CD14-positive monocyte (primary cell): ENCODE results near the gene DHCR7. TPM values are rescaled to one million over a fixed set of nuclear protein-coding genes. Genes with fewer than 3 reads are reported as not detected.
"Not testable (repeated sequence)": the region's sequence is repeated elsewhere in the genome, so short reads cannot be mapped to it uniquely, and the experiment has no call there.

Experiments used
- DNase-seq, 3 donors: peaks; one replicate each; pipeline ENCODE4 v3.0.0-alpha.2; 2011 to 2022
- H2AFZ ChIP-seq: 2 replicates; pipeline ENCODE4 v1.6.0; 2012; ENCODE audit warnings: mild to moderate bottlenecking, low read depth, low read length, inconsistent platforms; ENCODE audit not compliant: insufficient read depth, poor library complexity, severe bottlenecking
- H3K27ac ChIP-seq, 2 donors: 1 replicate in 1 of 2; 2 replicates in 1 of 2; pipeline ENCODE4 v1.5.1; 2012 to 2013; ENCODE audit warnings: low read length in 2 of 2, control low read depth in 1 of 2, inconsistent platforms in 1 of 2, low read depth in 1 of 2, mild to moderate bottlenecking in 1 of 2
- H3K27me3 ChIP-seq, 2 donors: one replicate each; pipeline versions ENCODE4 v1.6.0 to v1.6.1; 2011 to 2013; ENCODE audit warnings: low read length in 2 of 2; ENCODE audit not compliant: control insufficient read depth in 2 of 2, insufficient read depth in 2 of 2
- H3K36me3 ChIP-seq, 2 donors: replicated peaks in 1 of 2; 1 replicate in 1 of 2; 2 replicates in 1 of 2; pipeline versions ENCODE4 v1.5.1 to v1.6.1; 2012 to 2013; ENCODE audit warnings: low read length in 2 of 2, control low read depth in 1 of 2, inconsistent platforms in 1 of 2, mild to moderate bottlenecking in 1 of 2; ENCODE audit not compliant: insufficient read depth in 2 of 2, control insufficient read depth in 1 of 2
- H3K4me1 ChIP-seq, 2 donors: 1 replicate in 1 of 2; 2 replicates in 1 of 2; pipeline versions ENCODE4 v1.5.1 to v1.6.1; 2012 to 2013; ENCODE audit warnings: low read length in 2 of 2, control low read depth in 1 of 2, inconsistent platforms in 1 of 2, mild to moderate bottlenecking in 1 of 2, moderate library complexity in 1 of 2; ENCODE audit not compliant: insufficient read depth in 2 of 2, control insufficient read depth in 1 of 2
- H3K4me2 ChIP-seq: replicated peaks from 2 replicates; pipeline ENCODE3; 2012; ENCODE audit warnings: low read length, moderate library complexity, mild to moderate bottlenecking; ENCODE audit not compliant: poor library complexity, severe bottlenecking; ENCODE audit errors: extremely low read depth
- H3K4me3 ChIP-seq, 3 experiments: fragments of 200-600 bp in 1 of 3; sonication (generic) in 1 of 3; replicated peaks in 1 of 3; 1 replicate in 2 of 3; 2 replicates in 1 of 3; pipeline ENCODE4 v1.5.1; 2011 to 2013; ENCODE audit warnings: low read length in 3 of 3, mild to moderate bottlenecking in 3 of 3, control low read depth in 2 of 3, low read depth in 2 of 3, inconsistent platforms in 1 of 3, moderate library complexity in 1 of 3
- H3K79me2 ChIP-seq: 2 replicates; pipeline ENCODE4 v1.6.0; 2012; ENCODE audit warnings: mild to moderate bottlenecking, control low read depth, inconsistent platforms, low read length, moderate library complexity; ENCODE audit not compliant: insufficient read depth
- H3K9ac ChIP-seq: 2 replicates; pipeline ENCODE4 v1.6.0; 2017; ENCODE audit warnings: low read length, mild to moderate bottlenecking; ENCODE audit not compliant: insufficient read depth, poor library complexity, severe bottlenecking
- H3K9me3 ChIP-seq, 2 donors: replicated peaks in 1 of 2; 1 replicate in 1 of 2; 2 replicates in 1 of 2; pipeline versions ENCODE4 v1.5.1 to v1.6.1; 2012 to 2013; ENCODE audit warnings: low read length in 2 of 2, control low read depth in 1 of 2; ENCODE audit not compliant: control insufficient read depth in 1 of 2, insufficient read depth in 1 of 2
- H4K20me1 ChIP-seq: 2 replicates; pipeline ENCODE4 v1.6.0; 2012; ENCODE audit warnings: mild to moderate bottlenecking, low read length, control low read depth, moderate library complexity; ENCODE audit not compliant: insufficient read depth
- H3K27ac Mint-ChIP-seq, 7 donors: one replicate each; pipeline ENCODE4 v1.8.0; 2020; ENCODE audit warnings: mild to moderate bottlenecking in 7 of 7, mixed read lengths in 7 of 7, moderate library complexity in 6 of 7, inconsistent platforms in 2 of 7
- H3K27me3 Mint-ChIP-seq, 3 donors: one replicate each; pipeline ENCODE4 v1.8.0; 2021 to 2022; ENCODE audit warnings: low read depth in 3 of 3, mild to moderate bottlenecking in 3 of 3, mixed read lengths in 3 of 3, moderate library complexity in 3 of 3, inconsistent platforms in 1 of 3
- H3K36me3 Mint-ChIP-seq, 2 donors: one replicate each; pipeline ENCODE4 v1.8.0; 2020; ENCODE audit warnings: mixed read lengths in 2 of 2, inconsistent platforms in 1 of 2, mild to moderate bottlenecking in 1 of 2
- H3K4me1 Mint-ChIP-seq: one replicate; pipeline ENCODE4 v1.8.0; 2020; ENCODE audit warnings: mild to moderate bottlenecking, mixed read lengths
- H3K4me3 Mint-ChIP-seq, 2 donors: one replicate each; pipeline ENCODE4 v1.8.0; 2020; ENCODE audit warnings: mild to moderate bottlenecking in 2 of 2, mixed read lengths in 2 of 2, moderate library complexity in 1 of 2
- H3K9me3 Mint-ChIP-seq, 7 donors: one replicate each; pipeline ENCODE4 v1.8.0; 2020 to 2022; ENCODE audit warnings: mixed read lengths in 7 of 7, mild to moderate bottlenecking in 6 of 7, moderate library complexity in 6 of 7, inconsistent platforms in 2 of 7
- WGBS: methylation state at CpG from one replicate; pipeline ENCODE4 v1.1.5; 2013; ENCODE audit warnings: missing lambda C conversion rate; ENCODE audit not compliant: insufficient coverage; 5-methylcytosine and 5-hydroxymethylcytosine counted together
- intact Hi-C, 2 donors: fragments of 100-400 bp; cut with micrococcal nuclease; formaldehyde crosslinking; loops; one replicate each; pipeline versions ENCODE4 v1.15.0 to v1.15.1; 2023
- polyA plus RNA-seq, 3 donors: library from polyadenylated mRNA; depleted of rRNA in 1 of 3; unstranded in 2 of 3; stranded (reverse) in 1 of 3; fragments of 300-500 nt in 2 of 3; fragments of >200 nt in 1 of 3; fragmentation: Illumina TruSeq in 2 of 3; gene quantifications; 1 replicate in 2 of 3; 2 replicates in 1 of 3; pipeline ENCODE4 v1.2.3, GENCODE V29; 2012 to 2021
- TF ChIP-seq, protein P1 (sequence below): fragments of 200-600 bp; IDR thresholded peaks from one replicate; pipeline ENCODE4 v1.8.0; 2022; ENCODE audit warnings: antibody characterized with exemption, mild to moderate bottlenecking

The DHCR7 gene
- polyA plus RNA-seq, 3 donors: 2.2 to 3.9 (median 2.2) TPM

DNA sequence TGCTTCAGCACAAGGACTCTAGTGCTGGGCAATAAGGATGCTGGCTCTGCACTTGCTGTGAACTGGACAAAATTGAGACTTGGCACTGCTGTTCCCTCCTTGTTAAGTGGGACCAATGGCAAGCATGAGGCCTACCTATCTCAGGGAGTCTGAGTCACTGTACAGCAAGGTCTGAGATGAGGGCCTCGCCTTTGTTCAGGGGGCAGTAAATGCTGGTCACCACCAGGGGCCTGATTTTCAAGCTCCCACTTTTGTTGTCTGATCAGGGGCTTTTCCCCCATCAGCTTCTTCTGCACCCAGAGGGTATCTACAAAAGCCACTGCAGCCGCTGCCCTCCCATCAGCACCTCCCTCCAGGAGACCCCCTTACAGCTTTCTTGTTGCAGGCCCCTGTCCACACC, 22.8 kb downstream of the DHCR7 start:
- H3K9ac ChIP-seq: no peak overlapping the region
- no peaks in the 10 kb centered on the region for H3K27me3 ChIP-seq
- H3K79me2 ChIP-seq: no peaks in the 10 kb centered on the region
- H3K27me3 Mint-ChIP-seq: peaks cover 0 to 16% (median 11%) of the 10 kb centered on the region in 3 donors
- 90% methylated on average over 2 of the region's 2 CpGs for WGBS
- no peaks in the 10 kb centered on the region for H4K20me1 ChIP-seq
- no peaks in the 10 kb centered on the region for H3K36me3 ChIP-seq
- H3K4me3 ChIP-seq: no peak overlapping the region
- no peak overlapping the region for H3K4me2 ChIP-seq
- no peaks in the 10 kb centered on the region for H3K9me3 ChIP-seq
- intact Hi-C loops: no loop called here
- TF ChIP-seq, protein P1, sequence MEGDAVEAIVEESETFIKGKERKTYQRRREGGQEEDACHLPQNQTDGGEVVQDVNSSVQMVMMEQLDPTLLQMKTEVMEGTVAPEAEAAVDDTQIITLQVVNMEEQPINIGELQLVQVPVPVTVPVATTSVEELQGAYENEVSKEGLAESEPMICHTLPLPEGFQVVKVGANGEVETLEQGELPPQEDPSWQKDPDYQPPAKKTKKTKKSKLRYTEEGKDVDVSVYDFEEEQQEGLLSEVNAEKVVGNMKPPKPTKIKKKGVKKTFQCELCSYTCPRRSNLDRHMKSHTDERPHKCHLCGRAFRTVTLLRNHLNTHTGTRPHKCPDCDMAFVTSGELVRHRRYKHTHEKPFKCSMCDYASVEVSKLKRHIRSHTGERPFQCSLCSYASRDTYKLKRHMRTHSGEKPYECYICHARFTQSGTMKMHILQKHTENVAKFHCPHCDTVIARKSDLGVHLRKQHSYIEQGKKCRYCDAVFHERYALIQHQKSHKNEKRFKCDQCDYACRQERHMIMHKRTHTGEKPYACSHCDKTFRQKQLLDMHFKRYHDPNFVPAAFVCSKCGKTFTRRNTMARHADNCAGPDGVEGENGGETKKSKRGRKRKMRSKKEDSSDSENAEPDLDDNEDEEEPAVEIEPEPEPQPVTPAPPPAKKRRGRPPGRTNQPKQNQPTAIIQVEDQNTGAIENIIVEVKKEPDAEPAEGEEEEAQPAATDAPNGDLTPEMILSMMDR: no peak
- peaks cover 0 to 6% (median 0%) of the 10 kb centered on the region in 7 donors for H3K9me3 Mint-ChIP-seq
- no peaks in the 10 kb centered on the region for H3K4me1 ChIP-seq
- peak overlapping the region in 1 of 7 donors; percentile 38 for H3K27ac Mint-ChIP-seq
- no peak overlapping the region for H3K4me3 Mint-ChIP-seq
- no peak overlapping the region for H2AFZ ChIP-seq
- H3K27ac ChIP-seq: no peak overlapping the region
- no peaks in the 10 kb centered on the region for H3K36me3 Mint-ChIP-seq
- DNase-seq: no peak
- H3K4me1 Mint-ChIP-seq: peaks cover 4% of the 10 kb centered on the region

DNA sequence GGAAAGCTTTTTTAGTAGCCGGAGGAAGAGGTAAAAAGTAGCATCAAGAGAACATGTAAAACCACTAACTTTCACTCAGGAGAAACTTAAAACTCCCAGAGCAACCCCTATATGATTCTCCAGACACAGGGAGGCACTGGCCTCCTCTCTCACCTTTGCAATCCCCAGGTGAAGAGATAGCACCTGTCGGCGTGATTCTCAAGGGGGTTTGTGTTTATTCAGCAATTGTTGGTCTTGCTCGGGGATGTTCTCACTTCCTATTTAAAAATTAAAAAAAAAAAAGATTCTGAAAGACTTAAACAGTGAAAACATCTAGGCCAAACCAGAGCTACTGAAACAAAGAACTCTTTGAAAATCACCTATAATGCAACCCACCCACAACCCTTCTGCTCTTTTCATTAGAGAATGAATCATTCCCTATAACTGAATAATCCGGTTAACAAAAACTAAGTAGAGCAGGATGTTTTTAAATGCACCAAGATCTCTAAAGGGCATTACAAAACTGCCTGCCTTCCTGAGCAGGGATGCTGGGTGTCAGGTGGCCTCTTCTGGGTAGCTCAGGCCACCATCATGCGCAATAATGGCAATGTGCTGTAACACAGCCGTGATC, 24.9 kb downstream of the DHCR7 start:
- H2AFZ ChIP-seq: no peak overlapping the region
- H3K79me2 ChIP-seq: no peaks in the 10 kb centered on the region
- intact Hi-C loops: no loop called here
- no peaks in the 10 kb centered on the region for H3K4me1 ChIP-seq
- TF ChIP-seq, protein P1: no peak
- no peaks in the 10 kb centered on the region for H3K36me3 ChIP-seq
- WGBS: 57% methylated on average over 2 of the region's 7 CpGs
- Mint-ChIP-seq H3K4me3 (no peak overlapping the region), H3K9me3 (no peaks in the 10 kb centered on the region), H3K27ac (no peak overlapping the region), H3K4me1 (peaks cover 4% of the 10 kb centered on the region), H3K27me3 (peaks cover 0 to 16% (median 8%) of the 10 kb centered on the region in 3 donors), H3K36me3 (no peaks in the 10 kb centered on the region)
- H3K9me3 ChIP-seq: no peaks in the 10 kb centered on the region
- no peak overlapping the region for H3K9ac ChIP-seq
- H3K27me3 ChIP-seq: no peaks in the 10 kb centered on the region
- H3K4me3 ChIP-seq: no peak overlapping the region
- H3K27ac ChIP-seq: no peak overlapping the region
- H4K20me1 ChIP-seq: no peaks in the 10 kb centered on the region
- no peak overlapping the region for H3K4me2 ChIP-seq
- DNase-seq: no peak

DNA sequence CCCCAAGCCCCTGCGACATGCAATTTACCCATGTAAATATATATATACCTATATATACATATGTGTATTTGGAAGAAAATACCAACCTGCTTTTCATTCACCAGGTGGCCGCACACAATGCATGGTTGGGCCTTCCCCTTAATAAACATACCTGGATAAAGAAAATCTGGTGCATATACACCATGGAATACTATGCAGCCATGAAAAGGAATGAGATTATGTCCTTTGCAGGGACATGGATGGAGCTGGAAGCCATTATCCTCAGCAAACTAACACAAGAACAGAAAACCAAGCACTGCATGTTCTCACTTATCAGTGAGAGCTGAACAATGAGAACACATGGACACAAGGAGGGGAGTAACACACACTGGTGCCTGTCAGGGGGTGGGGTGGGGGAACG, 25.9 kb downstream of the DHCR7 start:
- H3K36me3 ChIP-seq, H3K4me1 Mint-ChIP-seq, H3K36me3 Mint-ChIP-seq, H4K20me1 ChIP-seq, H3K4me2 ChIP-seq, H3K9ac ChIP-seq, DNase-seq, H3K4me3 ChIP-seq, H3K9me3 Mint-ChIP-seq, H3K79me2 ChIP-seq, H3K9me3 ChIP-seq, H3K4me1 ChIP-seq, H3K4me3 Mint-ChIP-seq, H2AFZ ChIP-seq, H3K27ac ChIP-seq, H3K27me3 ChIP-seq, H3K27ac Mint-ChIP-seq, intact Hi-C loops: not testable (repeated sequence)
- WGBS: 100% methylated on average over 1 of the region's 3 CpGs
- H3K27me3 Mint-ChIP-seq: peaks cover 0 to 16% (median 6%) of the 10 kb centered on the region in 3 donors
